GM18867 (cell line): ENCODE measurements around the gene WT1.

Source experiments
- ATAC-seq: cut with Tn5 transposase; IDR thresholded peaks from one replicate; pipeline ENCODE4 v1.9.1; 2021; ENCODE audit warnings: mild to moderate bottlenecking, moderate library complexity; ENCODE audit not compliant: unreplicated experiment

WT1 gene

GRCh38 chr11:32438866-32439489, 3.6 kb upstream of the WT1 start:
- no peak for ATAC-seq

GRCh38 chr11:32438346-32438865, 3.1 kb upstream of the WT1 start:
- ATAC-seq = no peak

GRCh38 chr11:32437495-32438345, 2.4 kb upstream of the WT1 start:
- ATAC-seq = no peak

GRCh38 chr11:32436751-32437494, 1.6 kb upstream of the WT1 start:
- no peak for ATAC-seq

- ATAC-seq = no peak
These were observed 807 bp upstream of the WT1 start for GRCh38 chr11:32435942-32436750.

GRCh38 chr11:32435152-32435480, 223 bp downstream of the WT1 start:
- ATAC-seq = no peak

- no peak for ATAC-seq
These were observed 785 bp downstream of the WT1 start for GRCh38 chr11:32434356-32435151.

GRCh38 chr11:32433914-32434355, 1.4 kb downstream of the WT1 start:
- ATAC-seq = no peak

- no peak for ATAC-seq
These were observed 2.0 kb downstream of the WT1 start for GRCh38 chr11:32433101-32433913.

GRCh38 chr11:32432565-32432964, 2.8 kb downstream of the WT1 start:
- ATAC-seq = no peak

GRCh38 chr11:32430568-32431381, 4.6 kb downstream of the WT1 start:
- ATAC-seq = no peak

- no peak for ATAC-seq
These were observed 5.9 kb downstream of the WT1 start for GRCh38 chr11:32429477-32429876.

GRCh38 chr11:32428665-32429303, 6.6 kb downstream of the WT1 start:
- ATAC-seq = no peak

GRCh38 chr11:32427935-32428664, 7.2 kb downstream of the WT1 start:
- ATAC-seq = no peak

- ATAC-seq = no peak
These were observed 7.8 kb downstream of the WT1 start for GRCh38 chr11:32427616-32427934.

- no peak for ATAC-seq
These were observed 8.3 kb downstream of the WT1 start for GRCh38 chr11:32426819-32427615.
